Breast epithelium (tissue), 3 donors: ENCODE results near the gene IL31.

Experiments used
- POLR2A ChIP-seq: fragments of 450-650 bp; IDR thresholded peaks from one replicate; pipeline ENCODE4 v1.6.1; 2016; ENCODE audit warnings: antibody characterized with exemption, mild to moderate bottlenecking, moderate library complexity
- TF ChIP-seq, protein P1 (sequence below), 3 donors: fragments of 450-650 bp; IDR thresholded peaks; one replicate each; pipeline ENCODE4 v1.5.1; 2016 to 2017; ENCODE audit warnings: antibody characterized with exemption in 3 of 3, mild to moderate bottlenecking in 3 of 3, moderate library complexity in 3 of 3

DNA sequence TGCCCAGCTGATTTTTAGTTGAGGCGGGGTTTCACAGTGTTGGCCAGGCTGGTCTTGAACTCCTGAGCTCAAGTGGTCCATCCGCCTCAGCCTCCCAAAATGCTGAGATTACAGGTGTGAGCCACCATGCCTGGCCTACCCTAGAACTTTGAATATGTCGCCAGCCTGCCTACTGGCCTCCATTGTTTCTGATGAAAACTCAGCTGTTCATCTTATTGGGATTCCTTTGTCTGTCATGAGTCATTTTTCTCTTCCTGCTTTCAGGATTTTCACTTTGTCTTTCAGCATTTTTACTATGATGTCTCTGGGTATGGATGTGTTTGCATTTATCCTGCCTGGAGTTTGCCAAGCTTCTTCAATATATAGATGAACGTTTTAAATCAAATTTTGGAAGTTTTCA is 21.4 kb upstream of the IL31 start:
- no peak for TF ChIP-seq POLR2A
- TF ChIP-seq, protein P1, sequence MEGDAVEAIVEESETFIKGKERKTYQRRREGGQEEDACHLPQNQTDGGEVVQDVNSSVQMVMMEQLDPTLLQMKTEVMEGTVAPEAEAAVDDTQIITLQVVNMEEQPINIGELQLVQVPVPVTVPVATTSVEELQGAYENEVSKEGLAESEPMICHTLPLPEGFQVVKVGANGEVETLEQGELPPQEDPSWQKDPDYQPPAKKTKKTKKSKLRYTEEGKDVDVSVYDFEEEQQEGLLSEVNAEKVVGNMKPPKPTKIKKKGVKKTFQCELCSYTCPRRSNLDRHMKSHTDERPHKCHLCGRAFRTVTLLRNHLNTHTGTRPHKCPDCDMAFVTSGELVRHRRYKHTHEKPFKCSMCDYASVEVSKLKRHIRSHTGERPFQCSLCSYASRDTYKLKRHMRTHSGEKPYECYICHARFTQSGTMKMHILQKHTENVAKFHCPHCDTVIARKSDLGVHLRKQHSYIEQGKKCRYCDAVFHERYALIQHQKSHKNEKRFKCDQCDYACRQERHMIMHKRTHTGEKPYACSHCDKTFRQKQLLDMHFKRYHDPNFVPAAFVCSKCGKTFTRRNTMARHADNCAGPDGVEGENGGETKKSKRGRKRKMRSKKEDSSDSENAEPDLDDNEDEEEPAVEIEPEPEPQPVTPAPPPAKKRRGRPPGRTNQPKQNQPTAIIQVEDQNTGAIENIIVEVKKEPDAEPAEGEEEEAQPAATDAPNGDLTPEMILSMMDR (IDR thresholded peaks at IDR 0.05): no peak
